ENCODE data around the gene TMX4. TPM values are rescaled to one million over a fixed set of nuclear protein-coding genes. Genes with fewer than 3 reads are reported as not detected.
"Not testable (repeated sequence)": the region's sequence is repeated elsewhere in the genome, so short reads cannot be mapped to it uniquely, and the experiment has no call there.

TMX4 gene
- total RNA-seq, 1 donor from 2014 or later: 18.8 TPM

- Histone ChIP-seq H3K36me3 (ENCODE audit: control insufficient read depth, insufficient read depth, low read length) (no peaks in the 10 kb centered on the region), H3K4me3 (ENCODE audit: low read depth, low read length) (no peak overlapping the region), H3K27me3 (ENCODE audit: control insufficient read depth, insufficient read depth, low read length) (no peaks in the 10 kb centered on the region)
- no peak for TF ChIP-seq CTCF (IDR thresholded peaks at IDR 0.05; ENCODE audit: insufficient read depth, low read length, poor library complexity, severe bottlenecking)
- no peak for DNase-seq (ENCODE audit: low read depth)
These were observed 53.4 kb downstream of the TMX4 start for GRCh38 chr20:7966176-7966575.

GRCh38 chr20:7959484-7959883 is 60.1 kb downstream of the TMX4 start:
- no peak overlapping the region for H3K4me3 ChIP-seq (ENCODE audit: low read depth, low read length)
- no peaks in the 10 kb centered on the region for H3K36me3 ChIP-seq (ENCODE audit: control insufficient read depth, insufficient read depth, low read length)
- TF ChIP-seq CTCF (IDR thresholded peaks at IDR 0.05; ENCODE audit: insufficient read depth, low read length, poor library complexity, severe bottlenecking): no peak
- H3K27me3 ChIP-seq (ENCODE audit: control insufficient read depth, insufficient read depth, low read length): no peaks in the 10 kb centered on the region
- no peak for DNase-seq (ENCODE audit: low read depth)

- H3K27me3 ChIP-seq (ENCODE audit: control insufficient read depth, insufficient read depth, low read length); H3K4me3 ChIP-seq (ENCODE audit: low read depth, low read length); H3K36me3 ChIP-seq (ENCODE audit: control insufficient read depth, insufficient read depth, low read length); DNase-seq (ENCODE audit: low read depth): not testable (repeated sequence)
These were observed 63.0 kb downstream of the TMX4 start for GRCh38 chr20:7956561-7956960.

- TF ChIP-seq CTCF (IDR thresholded peaks at IDR 0.05; ENCODE audit: insufficient read depth, low read length, poor library complexity, severe bottlenecking): no peak
- H3K27me3 ChIP-seq (ENCODE audit: control insufficient read depth, insufficient read depth, low read length): no peaks in the 10 kb centered on the region
These were observed 69.2 kb downstream of the TMX4 start for GRCh38 chr20:7950387-7950786.

GRCh38 chr20:7943891-7944290 is 75.7 kb downstream of the TMX4 start:
- TF ChIP-seq CTCF (IDR thresholded peaks at IDR 0.05; ENCODE audit: insufficient read depth, low read length, poor library complexity, severe bottlenecking): no peak
- Histone ChIP-seq H3K27me3 (ENCODE audit: control insufficient read depth, insufficient read depth, low read length) (no peaks in the 10 kb centered on the region), H3K36me3 (ENCODE audit: control insufficient read depth, insufficient read depth, low read length) (no peaks in the 10 kb centered on the region), H3K4me3 (ENCODE audit: low read depth, low read length) (no peak overlapping the region)
- DNase-seq (ENCODE audit: low read depth): no peak

More at GRCh38 chr20:7950387-7950786, 69.2 kb downstream of the TMX4 start:
- Histone ChIP-seq H3K4me3 (ENCODE audit: low read depth, low read length) (no peak overlapping the region), H3K36me3 (ENCODE audit: control insufficient read depth, insufficient read depth, low read length) (no peaks in the 10 kb centered on the region)
- DNase-seq (ENCODE audit: low read depth): no peak

- no peaks in the 10 kb centered on the region for H3K36me3 ChIP-seq (ENCODE audit: control insufficient read depth, insufficient read depth, low read length)
- no peaks in the 10 kb centered on the region for H3K27me3 ChIP-seq (ENCODE audit: control insufficient read depth, insufficient read depth, low read length)
- DNase-seq (ENCODE audit: low read depth): no peak
- H3K4me3 ChIP-seq (ENCODE audit: low read depth, low read length): no peak within 1 kb of the TSS
- no peak for TF ChIP-seq CTCF (IDR thresholded peaks at IDR 0.05; ENCODE audit: insufficient read depth, low read length, poor library complexity, severe bottlenecking)
These were observed 79.2 kb downstream of the TMX4 start, which contains the start of gene HAO1 for GRCh38 chr20:7940341-7940740. Gene HAO1 (minus strand): TSS chr20:7940458. CDS start chr20:7940422, 36 bp downstream.
